GM19351 (cell line): ENCODE results near the gene RAP1GAP2.
"Not testable (repeated sequence)": the region's sequence is repeated elsewhere in the genome, so short reads cannot be mapped to it uniquely, and the experiment has no call there.

ENCODE experiments used
- ATAC-seq: cut with Tn5 transposase; IDR thresholded peaks from one replicate; pipeline ENCODE4 v1.9.1; 2021; ENCODE audit warnings: mild to moderate bottlenecking, moderate library complexity; ENCODE audit not compliant: unreplicated experiment

The RAP1GAP2 gene

GRCh38 chr17:2785376-2785775 lies 10.9 kb upstream of the RAP1GAP2 start:
- not testable (repeated sequence) for ATAC-seq

DNA sequence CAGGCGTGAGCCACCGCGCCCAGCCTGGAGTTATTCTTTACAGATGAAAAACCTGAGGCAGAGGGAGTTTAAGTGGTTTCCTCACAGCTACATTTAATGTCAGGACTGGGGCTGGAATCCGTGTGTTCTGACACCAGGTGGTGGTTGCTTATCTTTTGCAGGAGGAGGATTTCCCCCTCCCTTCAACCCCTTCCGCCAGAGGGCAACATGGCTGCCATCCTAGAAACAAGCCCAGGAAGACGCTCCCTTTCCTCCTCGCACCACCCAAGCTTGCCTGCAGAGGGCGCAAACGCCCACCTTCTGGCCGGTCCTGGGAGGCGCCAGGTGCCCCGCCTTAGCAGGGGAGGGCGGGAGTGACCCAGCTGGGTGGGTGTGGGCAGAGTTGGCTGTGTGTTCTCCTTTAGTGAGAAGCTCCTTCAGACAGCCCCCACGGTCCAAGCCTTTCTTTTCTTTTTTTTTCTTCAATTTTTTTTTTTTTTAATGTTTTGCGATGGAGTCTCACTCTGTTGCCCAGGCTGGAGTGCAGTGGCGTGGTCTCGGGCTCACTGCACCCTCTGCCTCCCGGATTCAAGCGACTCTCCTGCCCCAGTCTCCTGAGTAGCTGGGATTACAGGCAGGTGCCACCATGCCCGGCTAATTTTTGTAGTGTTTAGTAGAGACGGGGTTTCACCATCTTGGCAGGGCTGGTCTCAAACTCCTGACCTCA lies 9.9 kb upstream of the RAP1GAP2 start:
- peak; percentile 67 for ATAC-seq

DNA sequence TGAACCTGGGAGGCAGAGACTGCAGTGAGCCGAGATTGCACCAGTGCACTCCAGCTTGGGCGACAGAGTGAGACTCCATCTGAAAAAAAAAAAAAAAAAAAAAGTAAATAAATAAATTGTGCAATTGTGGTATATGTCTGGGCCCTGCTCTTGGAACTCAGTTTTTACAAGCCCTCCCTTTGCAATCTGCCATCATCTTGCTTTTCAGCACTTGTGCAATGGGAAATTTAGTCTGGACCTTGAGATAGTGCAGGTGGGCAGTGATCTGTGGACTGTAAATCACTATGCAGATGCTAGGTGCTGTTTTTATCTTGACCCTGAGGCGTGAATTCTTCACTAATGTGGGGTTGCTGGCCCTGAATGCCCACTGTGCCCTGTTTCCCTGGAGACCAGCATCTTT lies 6.5 kb upstream of the RAP1GAP2 start:
- ATAC-seq, result no peak

- peak; percentile 50 for ATAC-seq
These were observed 3.7 kb upstream of the RAP1GAP2 start for GRCh38 chr17:2792366-2793169.

DNA sequence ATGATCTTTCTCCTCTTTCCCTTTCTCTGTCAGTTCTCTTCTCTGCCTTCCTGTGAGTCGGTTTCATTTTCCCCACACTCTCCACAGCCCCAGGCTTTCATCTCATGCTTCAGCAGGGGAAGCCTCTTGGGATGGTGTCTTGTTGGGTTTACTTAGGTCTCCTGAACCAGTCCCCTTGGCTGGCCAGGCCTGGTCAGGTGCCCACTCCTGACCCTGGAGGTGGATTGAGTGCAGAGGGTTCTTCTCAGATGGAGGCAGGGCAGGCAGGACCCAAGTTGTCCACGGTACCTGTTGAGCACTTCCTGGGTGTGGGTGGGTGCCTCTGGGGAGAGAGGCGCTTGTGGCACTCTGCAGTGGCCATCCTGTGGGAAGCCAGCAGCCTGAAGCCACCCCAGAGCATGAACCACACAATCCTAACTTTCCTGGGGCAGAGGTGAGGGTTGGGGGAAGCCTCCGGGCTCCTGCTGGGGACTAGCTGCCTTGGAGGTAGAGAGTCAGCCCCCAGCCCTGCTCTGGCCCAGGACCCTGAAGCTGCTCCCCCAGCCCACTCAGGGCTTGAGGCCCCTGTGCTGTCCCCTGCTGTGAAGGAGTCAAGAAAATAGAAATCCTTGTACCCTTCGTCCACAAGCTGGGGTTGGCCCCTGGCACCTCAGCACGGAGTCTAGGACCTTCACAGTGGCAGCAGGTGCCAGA lies 2.0 kb upstream of the RAP1GAP2 start:
- no peak for ATAC-seq

- ATAC-seq, result no peak
These were observed 636 bp upstream of the RAP1GAP2 start for GRCh38 chr17:2795441-2796163.

- ATAC-seq, result no peak
These were observed 988 bp downstream of the RAP1GAP2 start for GRCh38 chr17:2797226-2797625.

GRCh38 chr17:2797637-2798036 lies 1.4 kb downstream of the RAP1GAP2 start:
- no peak for ATAC-seq

DNA sequence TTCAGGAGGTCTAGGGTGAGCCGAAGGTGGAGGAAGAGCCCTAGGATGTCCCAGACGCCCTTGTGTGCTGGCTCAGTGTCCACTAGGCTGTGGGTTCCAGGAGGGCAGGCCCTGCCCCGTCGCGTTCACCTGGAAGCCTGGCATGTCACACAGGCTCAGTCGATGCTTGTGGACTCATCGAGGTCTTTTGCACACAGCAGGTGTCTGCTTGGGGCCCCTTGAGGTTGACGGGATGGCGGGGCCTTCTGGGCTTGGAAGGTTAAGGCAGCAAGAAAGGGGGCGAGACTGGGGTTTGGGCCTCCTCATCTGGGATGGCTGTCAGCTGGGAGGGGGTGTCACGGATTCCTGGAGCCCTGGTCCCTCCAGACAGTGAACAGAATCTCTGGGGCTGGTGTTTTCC lies 1.9 kb downstream of the RAP1GAP2 start:
- no peak for ATAC-seq

DNA sequence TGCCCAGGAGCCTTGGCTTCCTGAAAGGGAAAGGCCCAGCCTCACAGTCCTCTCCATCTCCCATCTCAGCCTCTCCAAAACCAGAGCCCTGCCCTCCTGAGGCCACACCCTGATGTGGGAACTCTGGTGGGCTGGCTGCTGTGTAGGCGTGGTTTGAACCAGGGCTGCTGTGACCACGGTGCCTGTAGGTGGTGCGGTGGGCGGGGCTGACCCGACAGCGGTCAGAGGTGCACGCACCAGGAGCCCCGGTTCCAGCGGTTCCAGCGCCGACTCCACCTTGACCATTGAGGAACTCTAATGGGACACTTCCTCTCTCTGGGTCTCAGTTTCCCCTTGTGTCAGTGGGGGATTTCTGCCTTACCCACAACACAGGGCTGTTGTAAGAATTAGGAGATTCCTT lies 2.4 kb downstream of the RAP1GAP2 start:
- ATAC-seq, result no peak

- ATAC-seq, result no peak
These were observed 3.4 kb downstream of the RAP1GAP2 start for GRCh38 chr17:2799653-2800052.

- ATAC-seq, result no peak
These were observed 4.1 kb downstream of the RAP1GAP2 start for GRCh38 chr17:2800367-2800766.

DNA sequence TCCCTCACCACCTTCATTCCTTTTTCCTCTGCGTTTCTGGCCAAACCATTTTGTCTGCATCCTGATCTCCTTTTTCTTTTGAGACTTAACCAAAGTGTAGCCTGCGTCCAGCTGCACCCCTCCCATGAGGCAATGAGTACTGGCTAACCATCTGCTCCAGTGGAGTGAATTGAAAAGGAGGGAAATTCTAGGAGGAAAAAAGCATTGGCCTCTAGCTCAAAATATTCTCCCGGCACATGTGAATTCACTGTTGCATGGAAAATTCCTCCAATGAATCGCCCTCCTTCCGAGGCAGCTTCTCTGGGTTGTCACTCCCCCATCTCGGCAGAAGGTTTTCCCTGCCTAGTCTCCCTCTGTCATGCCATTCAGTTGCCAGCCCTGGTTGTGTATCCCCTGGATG lies 5.6 kb downstream of the RAP1GAP2 start:
- no peak for ATAC-seq

- ATAC-seq, result no peak
These were observed 6.3 kb downstream of the RAP1GAP2 start for GRCh38 chr17:2802574-2802973.

DNA sequence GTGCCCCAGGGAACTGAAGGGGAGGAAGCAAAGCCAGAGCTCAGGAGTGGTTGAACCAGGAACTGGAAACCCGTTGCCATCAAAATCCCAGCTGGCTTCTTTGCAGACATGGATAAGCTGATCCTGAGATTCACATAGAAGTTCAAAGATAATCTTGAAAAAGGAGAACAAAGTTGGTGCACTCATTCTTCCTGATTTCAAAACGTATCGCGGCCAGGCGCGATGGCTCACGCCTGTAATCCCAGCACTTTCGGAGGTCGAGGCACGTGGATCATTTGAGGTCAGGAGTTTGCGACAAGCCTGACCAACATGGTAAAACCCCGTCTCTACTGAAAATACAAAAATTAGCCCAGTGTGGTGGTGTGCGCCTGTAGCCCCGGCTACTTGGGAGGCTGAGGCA lies 7.1 kb downstream of the RAP1GAP2 start:
- no peak for ATAC-seq

DNA sequence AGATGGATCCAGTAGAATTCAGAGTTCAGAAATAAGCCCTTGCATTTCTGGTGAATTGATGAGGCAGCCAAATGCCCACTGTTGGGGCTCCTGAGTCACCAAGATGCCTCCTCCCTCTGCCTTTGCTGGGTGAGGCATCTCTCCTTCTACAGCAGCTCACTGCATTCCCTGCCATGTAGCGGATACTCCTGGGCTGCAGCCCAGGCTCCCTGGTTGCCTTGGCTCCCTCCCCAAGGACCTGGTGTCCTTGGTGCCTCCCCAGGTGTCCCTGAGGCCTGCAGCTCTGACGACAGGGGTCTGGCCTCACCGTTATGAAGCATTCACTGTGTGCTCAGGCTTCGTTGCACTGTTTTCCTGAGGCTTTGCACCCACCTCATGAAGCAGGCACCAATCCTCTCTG lies 7.7 kb downstream of the RAP1GAP2 start:
- ATAC-seq, result no peak

DNA sequence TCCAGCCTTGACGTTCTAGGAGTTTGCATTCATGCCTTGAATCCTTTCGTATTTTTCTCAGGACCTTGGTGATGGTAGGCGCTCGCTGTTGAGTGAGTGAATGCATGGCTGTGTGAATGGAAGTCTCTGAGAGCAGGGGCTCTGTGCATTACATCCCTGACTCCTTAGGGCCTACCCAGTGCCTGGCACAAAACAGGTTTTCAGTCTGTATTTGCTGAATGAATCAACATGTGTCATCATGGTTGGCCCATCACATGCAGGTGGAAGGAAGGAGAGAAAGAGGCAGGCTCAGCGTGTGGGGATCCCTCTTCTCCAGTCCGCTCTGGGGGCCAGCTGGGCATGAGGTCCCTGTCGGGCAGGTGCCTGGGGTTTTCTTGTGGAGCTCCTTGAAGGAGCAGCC lies 8.7 kb downstream of the RAP1GAP2 start:
- no peak for ATAC-seq

- no peak for ATAC-seq
These were observed 9.7 kb downstream of the RAP1GAP2 start for GRCh38 chr17:2805961-2806360.

- ATAC-seq, result no peak
These were observed 12.4 kb downstream of the RAP1GAP2 start for GRCh38 chr17:2808367-2809335.

DNA sequence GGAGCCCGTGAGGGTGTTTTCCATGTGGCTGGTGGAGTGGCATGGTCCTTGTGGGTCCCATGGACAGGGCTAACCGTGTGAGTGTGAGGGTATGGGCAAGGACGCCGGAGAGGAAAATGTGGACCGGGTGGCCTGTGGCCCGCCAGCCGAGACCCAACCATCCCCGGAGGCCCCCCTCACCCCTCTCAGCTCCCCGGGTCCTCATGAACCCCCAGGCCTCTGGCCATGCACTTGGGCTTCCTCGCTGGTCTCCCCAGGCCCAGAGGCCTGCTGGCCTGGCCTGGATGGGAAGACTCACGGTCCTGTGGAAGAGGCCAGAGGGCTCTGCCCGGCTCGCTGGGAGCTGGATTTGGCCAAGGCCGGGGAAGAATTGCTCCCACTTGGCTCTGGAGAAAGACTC lies 13.1 kb downstream of the RAP1GAP2 start:
- no peak for ATAC-seq
